Heart left ventricle (tissue), 16 donors: ENCODE measurements around the gene SERPINA12. TPM values are rescaled to one million over a fixed set of nuclear protein-coding genes. Genes with fewer than 3 reads are reported as not detected.

Experiments used
- ATAC-seq, 4 donors: fragments of 200-7000 bp; cut with Tn5 transposase; one replicate each; pipeline ENCODE4 v1.9.1; 2020 to 2022; ENCODE audit warnings: moderate library complexity in 4 of 4, mild to moderate bottlenecking in 3 of 4, moderate number of reproducible peaks in 1 of 4
- DNase-seq, 5 donors: peaks; one replicate each; pipeline ENCODE4 v3.0.0-alpha.2; 2020
- H3K27ac ChIP-seq, 12 donors: fragments of 200-600 bp; sonication (generic) in 4 of 12; one replicate each; pipeline versions ENCODE4 v1.5.0 to v1.8.0; 2016 to 2022; ENCODE audit warnings: mild to moderate bottlenecking in 2 of 12
- H3K27me3 ChIP-seq, 9 donors: fragments of 200-600 bp; sonication (generic) in 2 of 9; one replicate each; pipeline versions ENCODE4 v1.5.1 to v1.8.0; 2016 to 2022; ENCODE audit warnings: mild to moderate bottlenecking in 3 of 9
- H3K36me3 ChIP-seq, 9 donors: fragments of 200-600 bp; sonication (generic) in 2 of 9; one replicate each; pipeline versions ENCODE4 v1.5.0 to v1.8.0; 2018 to 2022; ENCODE audit warnings: mild to moderate bottlenecking in 2 of 9
- H3K4me1 ChIP-seq, 12 donors: fragments of 200-600 bp; sonication (generic) in 4 of 12; one replicate each; pipeline versions ENCODE4 v1.5.0 to v1.8.0; 2016 to 2022; ENCODE audit warnings: mild to moderate bottlenecking in 3 of 12
- H3K4me3 ChIP-seq, 12 donors: fragments of 200-600 bp; sonication (generic) in 4 of 12; one replicate each; pipeline versions ENCODE4 v1.5.0 to v1.8.0; 2017 to 2022; ENCODE audit warnings: mild to moderate bottlenecking in 9 of 12, moderate library complexity in 4 of 12
- H3K9me3 ChIP-seq, 12 donors: fragments of 200-600 bp; sonication (generic) in 4 of 12; one replicate each; pipeline versions ENCODE4 v1.5.0 to v1.8.0; 2016 to 2022; ENCODE audit warnings: mild to moderate bottlenecking in 1 of 12
- CTCF ChIP-seq, 12 donors: fragments of 200-600 bp; sonication (generic) in 4 of 12; IDR thresholded peaks; one replicate each; pipeline versions ENCODE4 v1.5.0 to v1.8.0; 2018 to 2022; ENCODE audit warnings: antibody characterized with exemption in 12 of 12, mild to moderate bottlenecking in 5 of 12
- POLR2A ChIP-seq, 2 donors: fragments of 450-650 bp; IDR thresholded peaks; one replicate each; pipeline ENCODE4 v1.6.1; 2017; ENCODE audit warnings: antibody characterized with exemption in 2 of 2, mild to moderate bottlenecking in 2 of 2, moderate library complexity in 2 of 2
- WGBS, 4 donors: extraction: QIAGEN DNeasy Blood & Tissue Kit in 2 of 4; methylation state at CpG; one replicate each; pipeline versions ENCODE4 v1.1.5 to v1.1.7; 2013 to 2018; 5-methylcytosine and 5-hydroxymethylcytosine counted together
- intact Hi-C, 10 donors: fragments of 100-400 bp; cut with DNase I; formaldehyde crosslinking; loops; one replicate each; pipeline versions ENCODE4 v1.11.1 to v1.14.2; 2022
- polyA plus RNA-seq, 2 donors: library from polyadenylated mRNA; stranded (reverse); fragments of 200-250 nt; gene quantifications; one replicate each; pipeline ENCODE4 v1.2.3, GENCODE V29; 2013
- total RNA-seq, 9 donors: library from RNA; depleted of rRNA in 2 of 9; stranded (reverse); fragments of >200 nt in 2 of 9; fragmentation: NEBNext Ultra II Directional in 3 of 9; extraction: Animal tissue kit (Norgen Biotek cat#: 25700) in 3 of 9; gene quantifications; one replicate each; pipeline versions ENCODE4 v1.1.0 to v1.2.4, GENCODE V29; 2016 to 2023
- donor health status: ischemic (EF 13 %, LVEDD 7.1; RV severe dilation, severe dysfunction).
- donor health status: healthy with polysubstance abuse.
- donor health status: DM: no; HTN: yes; CAD: no.
- donor health status: DM: no; HTN: no; CAD: no.
- donor health status: ischemic (EF 25% LVEDD 6.9; RV normal size, moderate dysfunction).
- donor health status: ischemic (EF 25% LVEDD 5.7; RV mildly dilated, moderate dysfunction).
- donor health status: healthy.
- donor health status: DM: yes; HTN: yes; CAD: no.
- donor health status: ischemic (EF 35%, LVEDD 5.7; RV mildly dilated, moderate dysfunction).
- donor health status: nonischemic (EF 11% LVEDD 7.7; RV severe dilation, severe dysfunction).
- donor health status: DM: yes; HTN: yes; CAD: no.
- donor health status: PGD.
- donor health status: ischemic (EF 29% LVEDD 5.4; RV normal size, mild dysfunction).
- donor health status: nonischemic (EF 23%, LVEDD 6.1; RV moderate dilation, normal function).

Gene SERPINA12
- total and polyA plus RNA-seq, 11 donors = not detected

GRCh38 chr14:94501588-94502516 is 7.4 kb downstream of the SERPINA12 start:
- Histone ChIP-seq H3K9me3 (no peaks in the 10 kb centered on the region), H3K27me3 (peaks cover 0 to 23% (median 5%) of the 10 kb centered on the region in 9 donors), H3K36me3 (no peaks in the 10 kb centered on the region), H3K4me3 (no peak overlapping the region), H3K4me1 (no peaks in the 10 kb centered on the region), H3K27ac (no peak overlapping the region)
- no peak for TF ChIP-seq POLR2A (IDR thresholded peaks at IDR 0.05)
- TF ChIP-seq CTCF (IDR thresholded peaks at IDR 0.05) = no peak
- DNase-seq = no peak
- no peak for ATAC-seq
- intact Hi-C loops = no loop called here
- WGBS, 4 donors = 56 to 69% (median 63%) methylated on average over 15 to 16 of the region's 16 CpGs

DNA sequence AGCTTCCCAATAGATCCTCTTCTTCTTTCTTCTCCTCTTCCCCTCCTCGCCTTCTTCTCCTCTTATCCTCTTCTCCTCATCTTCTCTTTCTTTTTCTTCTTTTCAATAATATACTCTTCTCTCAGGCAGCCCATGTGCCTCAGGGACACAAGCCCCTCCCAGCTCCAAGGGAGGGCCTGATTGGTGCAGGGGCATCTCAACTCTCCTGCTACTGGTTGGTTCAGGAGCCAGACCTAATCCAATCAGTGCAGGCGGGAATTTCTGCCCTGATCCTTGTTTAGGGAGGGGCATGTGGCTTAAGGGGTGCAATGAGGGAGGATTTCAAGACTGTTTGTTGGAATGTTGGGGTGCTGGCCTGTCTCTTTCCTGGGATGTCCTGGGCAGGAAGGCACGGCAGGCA is 9.0 kb downstream of the SERPINA12 start:
- H3K9me3 ChIP-seq = no peaks in the 10 kb centered on the region
- 62 to 73% (median 71%) methylated on average over 3 of the region's 3 CpGs for WGBS, 4 donors
- H3K27ac ChIP-seq = no peak overlapping the region
- TF ChIP-seq POLR2A (IDR thresholded peaks at IDR 0.05) (no peak), CTCF (IDR thresholded peaks at IDR 0.05) (no peak)
- no peak for ATAC-seq
- no peaks in the 10 kb centered on the region for H3K36me3 ChIP-seq
- H3K27me3 ChIP-seq = peaks cover 0 to 20% (median under 1%) of the 10 kb centered on the region in 9 donors
- no peak for DNase-seq
- H3K4me3 ChIP-seq = no peak overlapping the region
- H3K4me1 ChIP-seq = no peaks in the 10 kb centered on the region
- intact Hi-C loops = no loop called here

DNA sequence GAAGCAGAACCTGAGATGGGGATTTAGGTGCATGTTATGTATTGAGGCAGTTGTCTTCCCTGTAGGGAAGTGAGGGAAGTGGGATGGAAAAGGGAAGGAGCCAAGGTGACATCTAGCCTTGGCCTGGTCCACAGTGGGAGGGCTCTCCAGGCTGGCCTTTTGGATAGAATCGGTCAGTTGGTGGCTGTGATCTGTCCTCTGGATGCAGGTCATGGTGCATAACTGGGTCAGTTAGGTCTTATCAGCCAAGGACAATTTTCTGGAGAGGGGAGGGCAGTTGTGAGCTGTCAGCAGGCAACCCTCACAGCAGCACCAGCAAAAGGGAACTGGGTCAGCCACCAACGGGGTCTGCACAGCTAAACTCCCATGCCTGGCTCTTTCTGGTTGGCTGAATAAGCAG is 9.6 kb downstream of the SERPINA12 start:
- intact Hi-C loops = no loop called here
- no peaks in the 10 kb centered on the region for H3K36me3 ChIP-seq
- H3K4me3 ChIP-seq = no peak overlapping the region
- no peaks in the 10 kb centered on the region for H3K4me1 ChIP-seq
- no peaks in the 10 kb centered on the region for H3K9me3 ChIP-seq
- ATAC-seq = no peak
- peaks cover 0 to 20% (median 0%) of the 10 kb centered on the region in 9 donors for H3K27me3 ChIP-seq
- DNase-seq = no peak
- TF ChIP-seq CTCF (IDR thresholded peaks at IDR 0.05) = no peak
- no peak for TF ChIP-seq POLR2A (IDR thresholded peaks at IDR 0.05)
- no peak overlapping the region for H3K27ac ChIP-seq
- WGBS, 4 donors = 58 to 72% (median 66%) methylated on average over 2 of the region's 2 CpGs

DNA sequence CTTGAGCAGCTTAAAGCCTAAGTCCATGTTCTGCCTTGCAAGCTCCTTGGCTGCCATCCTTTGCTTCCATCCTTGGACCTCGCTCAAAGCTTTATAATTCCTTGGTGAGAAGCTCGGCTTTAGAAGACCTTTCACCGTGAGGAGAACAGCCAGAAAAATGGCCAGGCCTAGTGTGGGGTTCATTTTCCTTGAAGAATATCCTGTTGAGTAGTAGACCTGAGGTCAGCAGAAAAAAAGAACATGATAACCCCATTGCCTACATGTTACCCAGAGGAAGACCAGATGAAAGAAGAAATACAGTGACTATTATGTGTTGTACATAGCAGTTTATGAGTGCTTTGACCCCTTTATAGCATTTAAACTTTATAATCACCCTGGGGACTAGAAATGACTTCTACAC is 11.1 kb downstream of the SERPINA12 start:
- 74 to 82% (median 79%) methylated on average over 3 of the region's 3 CpGs for WGBS, 4 donors
- H3K36me3 ChIP-seq = no peaks in the 10 kb centered on the region
- H3K27ac ChIP-seq = no peak overlapping the region
- peaks cover 0 to 20% (median 2%) of the 10 kb centered on the region in 9 donors for H3K27me3 ChIP-seq
- TF ChIP-seq CTCF (IDR thresholded peaks at IDR 0.05) = no peak
- TF ChIP-seq POLR2A (IDR thresholded peaks at IDR 0.05) = no peak
- ATAC-seq = no peak
- intact Hi-C loops = no loop called here
- H3K4me1 ChIP-seq = no peaks in the 10 kb centered on the region
- H3K4me3 ChIP-seq = no peak overlapping the region
- no peak for DNase-seq
- no peaks in the 10 kb centered on the region for H3K9me3 ChIP-seq
